IMR-90 (cell line): ENCODE measurements around the gene ZNF763. TPM values are rescaled to one million over a fixed set of nuclear protein-coding genes. Genes with fewer than 3 reads are reported as not detected.

ENCODE experiments used
- ATAC-seq: fragments of 200-7000 bp; cut with Tn5 transposase; 2 replicates; pipeline ENCODE4 v1.9.1; 2020; ENCODE audit warnings: low read depth, mild to moderate bottlenecking, moderate library complexity
- BruUV-seq: library from RNA; stranded (reverse); fragments of 400-500 nt; replicated peaks from 2 replicates; lab custom pipeline; 2021; lab: Mats Ljungman, UMichigan
- CTCF ChIA-PET: fragments of 300-600 bp; formaldehyde crosslinking; extraction: SDS; loops from one replicate; lab custom pipeline; 2021; ENCODE audit warnings: antibody characterized with exemption; lab: Yijun Ruan, JAX
- POLR2A ChIA-PET: fragments of 300-600 bp; sonication (Branson Sonifier 250); formaldehyde crosslinking; loops from one replicate; lab custom pipeline; 2022; ENCODE audit warnings: antibody characterized with exemption; ENCODE audit not compliant: unreplicated experiment; lab: Charles Lee
- DNase-seq: peaks from one replicate; pipeline ENCODE4 v3.0.0; 2013
- H2AFZ ChIP-seq: replicated peaks from 2 replicates; pipeline ENCODE3; 2013; ENCODE audit warnings: low read length, mild to moderate bottlenecking; ENCODE audit not compliant: poor library complexity
- H2AK5ac ChIP-seq: 2 replicates; pipeline ENCODE4 v1.6.1; 2013; ENCODE audit warnings: low read depth, low read length, inconsistent platforms
- H2AK9ac ChIP-seq: replicated peaks from 2 replicates; pipeline ENCODE3; 2013; ENCODE audit warnings: mild to moderate bottlenecking, low read depth, low read length, moderate library complexity; ENCODE audit not compliant: poor library complexity
- H2BK120ac ChIP-seq: 2 replicates; pipeline ENCODE4 v1.6.1; 2013; ENCODE audit warnings: low read depth, low read length, inconsistent platforms
- H2BK15ac ChIP-seq: 3 replicates; pipeline ENCODE4 v1.6.1; 2013; ENCODE audit warnings: low read depth, low read length, inconsistent platforms
- H2BK20ac ChIP-seq: 2 replicates; pipeline ENCODE4 v1.6.1; 2013; ENCODE audit warnings: low read depth, mild to moderate bottlenecking, inconsistent platforms, low read length, moderate library complexity
- H2BK5ac ChIP-seq: 2 replicates; pipeline ENCODE4 v1.6.1; 2013; ENCODE audit warnings: mild to moderate bottlenecking, low read depth, low read length, inconsistent platforms; ENCODE audit not compliant: poor library complexity, severe bottlenecking
- H3K14ac ChIP-seq: replicated peaks from 2 replicates; pipeline ENCODE4 v1.6.1; 2013; ENCODE audit warnings: low read depth, low read length, inconsistent platforms
- H3K18ac ChIP-seq: 2 replicates; pipeline ENCODE4 v1.6.1; 2013; ENCODE audit warnings: low read depth, low read length, control low read depth
- H3K23ac ChIP-seq: 2 replicates; pipeline ENCODE4 v1.6.1; 2013; ENCODE audit warnings: low read depth, low read length, inconsistent platforms
- H3K27ac ChIP-seq: 2 replicates; pipeline ENCODE4 v1.5.1; 2013; ENCODE audit warnings: mild to moderate bottlenecking, control low read depth, low read length; ENCODE audit not compliant: insufficient read depth
- H3K27me3 ChIP-seq: 2 replicates; pipeline ENCODE4 v1.6.1; 2013; ENCODE audit warnings: low read length; ENCODE audit not compliant: control insufficient read depth, insufficient read depth
- H3K36me3 ChIP-seq: 2 replicates; pipeline ENCODE4 v1.6.1; 2013; ENCODE audit warnings: low read length, mixed read lengths; ENCODE audit not compliant: control insufficient read depth, insufficient read depth
- H3K4ac ChIP-seq: 2 replicates; pipeline ENCODE4 v1.6.1; 2013; ENCODE audit warnings: low read depth, low read length, inconsistent platforms
- H3K4me1 ChIP-seq: 2 replicates; pipeline ENCODE4 v1.6.1; 2013; ENCODE audit warnings: low read length, mixed read lengths; ENCODE audit not compliant: control insufficient read depth, insufficient read depth
- H3K4me2 ChIP-seq: 2 replicates; pipeline ENCODE4 v1.6.1; 2013; ENCODE audit warnings: low read depth, mild to moderate bottlenecking, control low read depth, low read length, moderate library complexity
- H3K4me3 ChIP-seq: 2 replicates; pipeline ENCODE4 v1.5.1; 2013; ENCODE audit warnings: low read depth, mild to moderate bottlenecking, control low read depth, low read length, moderate library complexity; ENCODE audit not compliant: insufficient read depth
- H3K56ac ChIP-seq: 2 replicates; pipeline ENCODE4 v1.6.1; 2013; ENCODE audit warnings: low read length, inconsistent platforms; ENCODE audit not compliant: insufficient read depth; ENCODE audit errors: extremely low read depth
- H3K79me1 ChIP-seq, 2 experiments: 2 replicates each; pipeline ENCODE4 v1.6.1; 2013; ENCODE audit warnings: low read length in 2 of 2, inconsistent platforms in 1 of 2, low read depth in 1 of 2
- H3K9ac ChIP-seq: 2 replicates; pipeline ENCODE4 v1.6.1; 2013; ENCODE audit warnings: low read depth, low read length, control low read depth
- H3K9me1 ChIP-seq: 2 replicates; pipeline ENCODE4 v1.6.1; 2013; ENCODE audit warnings: low read length, inconsistent platforms; ENCODE audit not compliant: insufficient read depth
- H3K9me3 ChIP-seq: 2 replicates; pipeline ENCODE4 v1.6.1; 2013; ENCODE audit warnings: low read length; ENCODE audit not compliant: control insufficient read depth, insufficient read depth
- H4K20me1 ChIP-seq: 2 replicates; pipeline ENCODE4 v1.6.1; 2013; ENCODE audit warnings: low read length, inconsistent platforms; ENCODE audit not compliant: insufficient read depth
- H4K5ac ChIP-seq: 2 replicates; pipeline ENCODE4 v1.6.1; 2013; ENCODE audit warnings: mild to moderate bottlenecking, low read depth, low read length, control low read depth
- H4K8ac ChIP-seq, 2 experiments: 2 replicates each; pipeline ENCODE4 v1.6.1; 2013; ENCODE audit warnings: low read depth in 2 of 2, low read length in 2 of 2, control low read depth in 1 of 2, inconsistent platforms in 1 of 2
- H4K91ac ChIP-seq: 2 replicates; pipeline ENCODE4 v1.6.1; 2013; ENCODE audit warnings: low read depth, low read length, inconsistent platforms; ENCODE audit not compliant: insufficient read depth
- CEBPB ChIP-seq: IDR thresholded peaks from 2 replicates; pipeline ENCODE4 v1.6.1; 2012; ENCODE audit warnings: low read depth, low read length, improper control_type of control experiment
- CTCF ChIP-seq: conservative IDR thresholded peaks from 2 replicates; pipeline ENCODE4 v1.5.1; 2012; ENCODE audit warnings: mild to moderate bottlenecking, low read depth, low read length, improper control_type of control experiment
- MAZ ChIP-seq: IDR thresholded peaks from 2 replicates; pipeline ENCODE4 v1.6.1; 2012; ENCODE audit warnings: low read depth, mild to moderate bottlenecking, low read length, improper control_type of control experiment, moderate library complexity, borderline replicate concordance
- MXI1 ChIP-seq: IDR thresholded peaks from 2 replicates; pipeline ENCODE4 v1.6.1; 2012; ENCODE audit warnings: low read depth, mild to moderate bottlenecking, low read length, moderate library complexity, borderline replicate concordance
- WGBS, 2 experiments: methylation state at CpG; one replicate each; pipeline versions ENCODE4 v1.1.5 to v1.1.7; 2013; ENCODE audit warnings: missing lambda C conversion rate in 2 of 2; ENCODE audit not compliant: insufficient read length in 1 of 2; ENCODE audit errors: extremely low coverage in 2 of 2; 5-methylcytosine and 5-hydroxymethylcytosine counted together
- dilution Hi-C: fragments of 300-500 bp; cut with HindIII; formaldehyde crosslinking; loops from one replicate; pipeline ENCODE4 v1.14.3; 2018; ENCODE audit warnings: low sequenced_read_pairs; ENCODE audit not compliant: unreplicated experiment
- in situ Hi-C: fragments of 300-500 bp; cut with MboI; formaldehyde crosslinking; loops from 3 replicates; pipeline ENCODE4 v1.14.3; 2019; ENCODE audit warnings: low sequenced_read_pairs, inconsistent platforms, mixed read lengths
- intact Hi-C: fragments of 100-400 bp; cut with micrococcal nuclease; formaldehyde crosslinking; loops from 2 replicates; pipeline ENCODE4 v1.10.0; 2022
- polyA plus RNA-seq, 3 experiments: library from polyadenylated mRNA; depleted of rRNA; stranded (reverse); fragments of >200 nt; gene quantifications; 2 replicates each; pipeline ENCODE4 v1.2.3, GENCODE V29; 2012; ENCODE audit warnings: low replicate concordance in 1 of 3
- total RNA-seq: library from RNA; depleted of rRNA; stranded (reverse); fragments of >200 nt; gene quantifications from 2 replicates; pipeline ENCODE4 v1.2.3, GENCODE V29; 2012

The ZNF763 gene
- total and polyA plus RNA-seq, 2 of the 4 experiments (the other 2 are of a cell fraction) = 0.90 to 0.94 TPM

GRCh38 chr19:11979527-11979926, 14.7 kb downstream of the ZNF763 start:
- H2BK15ac ChIP-seq = no peak overlapping the region
- CTCF ChIA-PET = no interaction called here
- dilution Hi-C loops = no loop called here

More at GRCh38 chr19:11979527-11979926, 14.7 kb downstream of the ZNF763 start:
- intact Hi-C loops = no loop called here
- TF ChIP-seq CEBPB (no peak), CTCF (no peak), MXI1 (no peak), MAZ (no peak)
- Histone ChIP-seq H3K27me3 (no peaks in the 10 kb centered on the region), H3K4ac (no peak overlapping the region), H2BK20ac (no peak overlapping the region), H3K36me3 (peaks cover 4% of the 10 kb centered on the region; the same call in 1 of the 2 replicates), H2AK5ac (no peak overlapping the region), H4K5ac (no peak overlapping the region), H3K9ac (no peak overlapping the region), H3K4me1 (no peaks in the 10 kb centered on the region), H3K14ac (no peak overlapping the region), H2AK9ac (no peak overlapping the region), H3K18ac (no peak overlapping the region), H4K91ac (no peak overlapping the region), H3K9me1 (no peaks in the 10 kb centered on the region), H3K9me3 (peaks cover 56% of the 10 kb centered on the region), H3K4me2 (no peak overlapping the region), H3K56ac (no peak overlapping the region), H3K27ac (no peak overlapping the region), H3K4me3 (no peak overlapping the region), H2BK5ac (no peak overlapping the region), H3K79me1 (no peaks in the 10 kb centered on the region), H4K20me1 (no peaks in the 10 kb centered on the region), H3K23ac (no peak overlapping the region), H2BK120ac (no peak overlapping the region), H4K8ac (no peak overlapping the region), H2AFZ (no peak overlapping the region)
- no CpG with 5 or more reads among the region's 4 CpGs for WGBS, 2 experiments
- in situ Hi-C loops = no loop called here
- ATAC-seq (no peak), DNase-seq (no peak)
- BruUV-seq = no TSS peak
- POLR2A ChIA-PET = no interaction called here
